Testis (tissue), 2 donors: ENCODE results near the gene TBC1D22A.

Experiments
- CTCF ChIP-seq, 3 experiments: fragments of 450-650 bp in 2 of 3; fragments of 200-600 bp in 1 of 3; sonication (generic) in 1 of 3; IDR thresholded peaks; one replicate each; pipeline ENCODE4 v1.5.1; 2016 to 2019; ENCODE audit warnings: antibody characterized with exemption in 3 of 3, mild to moderate bottlenecking in 2 of 3, moderate library complexity in 1 of 3
- POLR2A ChIP-seq: fragments of 450-650 bp; IDR thresholded peaks from one replicate; pipeline ENCODE4 v1.6.1; 2017; ENCODE audit warnings: antibody characterized with exemption, mild to moderate bottlenecking, moderate library complexity

GRCh38 chr22:47068626-47068996 is 306.2 kb downstream of the TBC1D22A start:
- TF ChIP-seq CTCF (IDR thresholded peaks at IDR 0.05) (no peak), POLR2A (no peak)
